ENCODE measurements around the gene PTPRD. TPM values are rescaled to one million over a fixed set of nuclear protein-coding genes. Genes with fewer than 3 reads are reported as not detected.

PTPRD gene
- total and polyA plus RNA-seq, 9 of the 15 experiments (the other 6 are each of a cell fraction or from before 2014, with no cell fraction given), result 0.11 TPM; not detected in 8

DNA sequence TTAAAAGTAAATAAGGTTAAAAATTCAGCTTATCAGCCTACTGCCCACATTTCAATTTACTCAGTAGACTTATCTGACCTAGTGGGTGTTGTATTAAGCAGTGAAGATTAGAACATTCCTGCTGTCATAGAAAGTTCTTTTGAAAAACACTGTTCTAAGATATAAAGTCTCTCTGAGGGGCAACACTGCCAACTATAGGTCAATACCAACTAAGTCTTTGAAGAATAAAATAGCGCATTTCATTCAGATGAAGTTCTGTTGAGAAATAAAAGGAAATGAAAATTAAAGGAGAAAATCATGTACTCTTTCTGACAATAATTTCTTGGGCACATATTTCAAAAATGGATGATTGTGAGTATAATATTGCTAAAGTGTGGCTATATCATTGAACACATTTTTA lies 86.8 kb downstream of the PTPRD start:
- H3K4me1 ChIP-seq (replicated peaks in 1 of 2; ENCODE audit: control insufficient read depth in 2 of 2, insufficient read depth in 2 of 2, low read length in 2 of 2), result no peaks in the 10 kb centered on the region
- in situ Hi-C loops (cut with MboI) (no loop called here), intact Hi-C loops (cut with micrococcal nuclease) (no loop called here)
- H3K4me3 ChIP-seq, result no peak overlapping the region
- CTCF ChIA-PET (ENCODE audit: low intra/inter-chr PET ratio), result no interaction called here
- no peaks in the 10 kb centered on the region for H3K9me1 ChIP-seq (ENCODE audit: control insufficient read depth, insufficient read depth, low read length)
- H3K4me2 ChIP-seq (ENCODE audit: insufficient read depth, low read length), result no peak overlapping the region
- H3K9ac ChIP-seq (ENCODE audit: insufficient read depth in 1 of 2, low read depth in 2 of 2, low read length in 2 of 2), result no peak overlapping the region
- POLR2A ChIA-PET, result no interaction called here
- ATAC-seq (no peak), DNase-seq (ENCODE audit: extremely low read depth in 1 of 4, low spot score in 3 of 4) (no peak), FAIRE-seq (no peak)
- no peaks in the 10 kb centered on the region for H3K27me3 ChIP-seq (ENCODE audit: control insufficient read depth in 2 of 2, insufficient read depth in 2 of 2, low read length in 2 of 2)
- no peaks in the 10 kb centered on the region for H3K9me3 ChIP-seq (replicated peaks; ENCODE audit: control insufficient read depth, insufficient read depth, low read depth, low read length)
- H4K20me1 ChIP-seq (replicated peaks; ENCODE audit: control insufficient read depth, insufficient read depth, low read length), result no peaks in the 10 kb centered on the region
- H3K27ac ChIP-seq (ENCODE audit: extremely low read depth, low read depth, low read length), result no peak overlapping the region
- H3K79me2 ChIP-seq (ENCODE audit: control insufficient read depth, insufficient read depth, low read length), result no peaks in the 10 kb centered on the region
- no TSS peak for BruUV-seq (replicated peaks)
- H2AFZ ChIP-seq (ENCODE audit: low read depth, low read length), result no peak overlapping the region
- TF ChIP-seq NBN (IDR thresholded peaks at IDR 0.05; ENCODE audit: low read depth) (no peak), ETV1 (tag; conservative IDR thresholded peaks at IDR 0.05; ENCODE audit: low read depth) (no peak), DNMT1 (IDR thresholded peaks at IDR 0.05) (no peak), SMARCA4 (IDR thresholded peaks at IDR 0.05) (no peak), SIN3A (IDR thresholded peaks at IDR 0.05; ENCODE audit: borderline replicate concordance in 2 of 2, control insufficient read depth in 1 of 2, low read depth in 2 of 2, low read length in 2 of 2) (no peak), CBX5 (IDR thresholded peaks at IDR 0.05; ENCODE audit: borderline replicate concordance, low read depth) (no peak), LEF1 (IDR thresholded peaks at IDR 0.05) (no peak), KHSRP (IDR thresholded peaks at IDR 0.05) (no peak), RAD21 (CRISPR knock-in tag; conservative IDR thresholded peaks at IDR 0.05 in 1 of 2, IDR thresholded peaks at IDR 0.05 in 1 of 2) (no peak), ZNF586 (CRISPR knock-in tag; conservative IDR thresholded peaks at IDR 0.05) (no peak)
- 11% methylated on average over 1 of the region's 1 CpG for WGBS (ENCODE audit: insufficient coverage, low coverage, missing lambda C conversion rate)
- H3K36me3 ChIP-seq (ENCODE audit: control insufficient read depth, insufficient read depth, low read length), result no peaks in the 10 kb centered on the region
